PFSK-1 (cell line): ENCODE data around the gene PHF2.

Experiments used
- FOXP2 ChIP-seq: optimal IDR thresholded peaks from 2 replicates; pipeline ENCODE3; 2011; ENCODE audit warnings: borderline replicate concordance, control low read depth, inconsistent platforms; ENCODE audit not compliant: insufficient read depth; ENCODE audit errors: extremely low read length, extremely low read depth
- POLR2AphosphoS5 ChIP-seq: IDR thresholded peaks from 2 replicates; pipeline ENCODE4 v1.6.1; 2012; ENCODE audit warnings: low read depth, mild to moderate bottlenecking, control low read depth, low read length, moderate library complexity
- SIN3A ChIP-seq: IDR thresholded peaks from 2 replicates; pipeline ENCODE4 v1.6.1; 2012; ENCODE audit warnings: mild to moderate bottlenecking, low read length, moderate library complexity, borderline replicate concordance; ENCODE audit not compliant: insufficient read depth
- TAF1 ChIP-seq: IDR thresholded peaks from 2 replicates; pipeline ENCODE4 v1.6.1; 2012; ENCODE audit warnings: low read length, control low read depth, borderline replicate concordance; ENCODE audit not compliant: insufficient read depth
- TF ChIP-seq, protein P1 (sequence below), 2 experiments: IDR thresholded peaks; 2 replicates each; pipeline versions ENCODE4 v1.6.1 to v1.8.0; 2011 to 2012; ENCODE audit warnings: low read depth in 2 of 2, low read length in 2 of 2, control low read depth in 1 of 2, inconsistent platforms in 1 of 2, mild to moderate bottlenecking in 1 of 2, moderate library complexity in 1 of 2; ENCODE audit not compliant: insufficient read depth in 1 of 2

The PHF2 gene

GRCh38 chr9:93577975-93578682 lies 1.7 kb downstream of the PHF2 start:
- TF ChIP-seq FOXP2: no peak

DNA sequence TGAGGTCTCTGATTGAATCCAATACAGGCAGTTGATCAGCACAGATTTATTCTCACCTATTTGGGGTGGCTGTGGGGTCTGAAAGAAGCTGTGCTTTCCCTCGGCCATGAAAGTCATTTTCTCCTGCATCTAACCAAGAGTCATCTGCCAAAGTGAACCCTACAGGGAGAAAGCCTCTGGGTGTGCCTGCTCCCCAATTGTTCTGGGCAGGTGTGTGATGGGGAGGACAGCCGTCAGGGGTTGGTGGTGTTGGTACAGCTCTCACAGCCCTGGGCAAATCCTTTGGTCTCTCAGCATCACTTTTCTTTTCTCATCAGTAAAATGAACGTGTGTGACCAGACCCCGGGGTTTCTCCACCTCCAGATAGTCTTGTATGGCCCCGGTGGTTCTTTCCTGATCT lies 2.5 kb downstream of the PHF2 start:
- TF ChIP-seq TAF1 (no peak), POLR2AphosphoS5 (no peak), FOXP2 (no peak), SIN3A (no peak)
- TF ChIP-seq, protein P1, sequence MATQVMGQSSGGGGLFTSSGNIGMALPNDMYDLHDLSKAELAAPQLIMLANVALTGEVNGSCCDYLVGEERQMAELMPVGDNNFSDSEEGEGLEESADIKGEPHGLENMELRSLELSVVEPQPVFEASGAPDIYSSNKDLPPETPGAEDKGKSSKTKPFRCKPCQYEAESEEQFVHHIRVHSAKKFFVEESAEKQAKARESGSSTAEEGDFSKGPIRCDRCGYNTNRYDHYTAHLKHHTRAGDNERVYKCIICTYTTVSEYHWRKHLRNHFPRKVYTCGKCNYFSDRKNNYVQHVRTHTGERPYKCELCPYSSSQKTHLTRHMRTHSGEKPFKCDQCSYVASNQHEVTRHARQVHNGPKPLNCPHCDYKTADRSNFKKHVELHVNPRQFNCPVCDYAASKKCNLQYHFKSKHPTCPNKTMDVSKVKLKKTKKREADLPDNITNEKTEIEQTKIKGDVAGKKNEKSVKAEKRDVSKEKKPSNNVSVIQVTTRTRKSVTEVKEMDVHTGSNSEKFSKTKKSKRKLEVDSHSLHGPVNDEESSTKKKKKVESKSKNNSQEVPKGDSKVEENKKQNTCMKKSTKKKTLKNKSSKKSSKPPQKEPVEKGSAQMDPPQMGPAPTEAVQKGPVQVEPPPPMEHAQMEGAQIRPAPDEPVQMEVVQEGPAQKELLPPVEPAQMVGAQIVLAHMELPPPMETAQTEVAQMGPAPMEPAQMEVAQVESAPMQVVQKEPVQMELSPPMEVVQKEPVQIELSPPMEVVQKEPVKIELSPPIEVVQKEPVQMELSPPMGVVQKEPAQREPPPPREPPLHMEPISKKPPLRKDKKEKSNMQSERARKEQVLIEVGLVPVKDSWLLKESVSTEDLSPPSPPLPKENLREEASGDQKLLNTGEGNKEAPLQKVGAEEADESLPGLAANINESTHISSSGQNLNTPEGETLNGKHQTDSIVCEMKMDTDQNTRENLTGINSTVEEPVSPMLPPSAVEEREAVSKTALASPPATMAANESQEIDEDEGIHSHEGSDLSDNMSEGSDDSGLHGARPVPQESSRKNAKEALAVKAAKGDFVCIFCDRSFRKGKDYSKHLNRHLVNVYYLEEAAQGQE (IDR thresholded peaks at IDR 0.05; ENCODE audit: insufficient read depth in 1 of 2, low read depth in 2 of 2, low read length in 2 of 2): no peak

- TF ChIP-seq POLR2AphosphoS5: no peak
- TF ChIP-seq SIN3A: no peak
- no peak for TF ChIP-seq FOXP2
- TF ChIP-seq, protein P1 (IDR thresholded peaks at IDR 0.05; ENCODE audit: insufficient read depth in 1 of 2, low read depth in 2 of 2, low read length in 2 of 2): no peak
- no peak for TF ChIP-seq TAF1
Measured at GRCh38 chr9:93579711-93580516, 3.5 kb downstream of the PHF2 start.

- TF ChIP-seq, protein P1 (IDR thresholded peaks at IDR 0.05; ENCODE audit: insufficient read depth in 1 of 2, low read depth in 2 of 2, low read length in 2 of 2): no peak
- no peak for TF ChIP-seq SIN3A
- no peak for TF ChIP-seq POLR2AphosphoS5
- no peak for TF ChIP-seq TAF1
Measured at GRCh38 chr9:93580654-93581380, 4.4 kb downstream of the PHF2 start.

- TF ChIP-seq TAF1 (no peak), FOXP2 (no peak), SIN3A (no peak), POLR2AphosphoS5 (no peak)
- TF ChIP-seq, protein P1 (IDR thresholded peaks at IDR 0.05; ENCODE audit: insufficient read depth in 1 of 2, low read depth in 2 of 2, low read length in 2 of 2): no peak
Measured at GRCh38 chr9:93582115-93582514, 5.7 kb downstream of the PHF2 start.
